Measurements from ENCODE around the gene FBH1.
"Not testable (repeated sequence)": the region's sequence is repeated elsewhere in the genome, so short reads cannot be mapped to it uniquely, and the experiment has no call there.

FBH1 gene

GRCh38 chr10:5941579-5941978, 51.5 kb downstream of the FBH1 start:
- no peak for DNase-seq (ENCODE audit: low read depth in 2 of 2)

GRCh38 chr10:5942001-5942400, 52.0 kb downstream of the FBH1 start:
- no peak for DNase-seq (ENCODE audit: low read depth in 2 of 2)

- no peak for DNase-seq (ENCODE audit: low read depth in 2 of 2)
Observed at GRCh38 chr10:5942474-5942873, 52.4 kb downstream of the FBH1 start.

- DNase-seq (ENCODE audit: low read depth in 2 of 2): no peak
Observed at GRCh38 chr10:5943536-5943935, 53.5 kb downstream of the FBH1 start.

GRCh38 chr10:5944389-5945189, 54.5 kb downstream of the FBH1 start:
- DNase-seq (ENCODE audit: low read depth in 2 of 2): no peak

- no peak for DNase-seq (ENCODE audit: low read depth in 2 of 2)
Observed at GRCh38 chr10:5945190-5945509, 55.1 kb downstream of the FBH1 start.

- no peak for DNase-seq (ENCODE audit: low read depth in 2 of 2)
Observed at GRCh38 chr10:5945561-5946418, 55.7 kb downstream of the FBH1 start.

GRCh38 chr10:5946419-5946775, 56.4 kb downstream of the FBH1 start:
- not testable (repeated sequence) for DNase-seq (ENCODE audit: low read depth in 2 of 2)

GRCh38 chr10:5946786-5947185, 56.7 kb downstream of the FBH1 start:
- DNase-seq (ENCODE audit: low read depth in 2 of 2): no peak

- DNase-seq (ENCODE audit: low read depth in 2 of 2): no peak
Observed at GRCh38 chr10:5947471-5948207, 57.6 kb downstream of the FBH1 start.

- no peak for DNase-seq (ENCODE audit: low read depth in 2 of 2)
Observed at GRCh38 chr10:5948208-5948585, 58.2 kb downstream of the FBH1 start.

- no peak for DNase-seq (ENCODE audit: low read depth in 2 of 2)
Observed at GRCh38 chr10:5949009-5949759, 59.1 kb downstream of the FBH1 start.

GRCh38 chr10:5951167-5951711, 61.2 kb downstream of the FBH1 start:
- no peak for DNase-seq (ENCODE audit: low read depth in 2 of 2)

GRCh38 chr10:5951721-5952407, 61.8 kb downstream of the FBH1 start:
- no peak for DNase-seq (ENCODE audit: low read depth in 2 of 2)

- no peak for DNase-seq (ENCODE audit: low read depth in 2 of 2)
Observed at GRCh38 chr10:5952731-5953385, 62.8 kb downstream of the FBH1 start.

GRCh38 chr10:5953676-5954075, 63.6 kb downstream of the FBH1 start:
- no peak for DNase-seq (ENCODE audit: low read depth in 2 of 2)

GRCh38 chr10:5956146-5956936, 66.3 kb downstream of the FBH1 start:
- DNase-seq (ENCODE audit: low read depth in 2 of 2): no peak

- no peak for DNase-seq (ENCODE audit: low read depth in 2 of 2)
Observed at GRCh38 chr10:5958077-5958476, 68.0 kb downstream of the FBH1 start.

GRCh38 chr10:5958675-5959074, 68.6 kb downstream of the FBH1 start:
- no peak for DNase-seq (ENCODE audit: low read depth in 2 of 2)

- no peak for DNase-seq (ENCODE audit: low read depth in 2 of 2)
Observed at GRCh38 chr10:5959142-5959541, 69.1 kb downstream of the FBH1 start.

Data from stimulated activated CD8-positive, alpha-beta memory T cell treated with anti-CD3 and anti-CD28 coated beads, Interleukin-15, amount 100 ng/mL, for 48 hours (primary cell).